Fibroblast of mammary gland (primary cell): ENCODE data around the gene KIF16B.

ENCODE experiments used
- DNase-seq: peaks from one replicate; pipeline ENCODE4 v3.0.0-alpha.2; 2010; ENCODE audit warnings: low read depth
- H3K4me3 ChIP-seq: 2 replicates; pipeline ENCODE4 v1.5.1; 2011; ENCODE audit warnings: low read depth, mild to moderate bottlenecking, low read length, moderate library complexity; ENCODE audit not compliant: control insufficient read depth
- TF ChIP-seq, protein P1 (sequence below): conservative IDR thresholded peaks from 2 replicates; pipeline ENCODE4 v1.5.1; 2011; ENCODE audit warnings: low read depth, low read length, inconsistent platforms; ENCODE audit not compliant: control insufficient read depth, insufficient read depth

Gene KIF16B

DNA sequence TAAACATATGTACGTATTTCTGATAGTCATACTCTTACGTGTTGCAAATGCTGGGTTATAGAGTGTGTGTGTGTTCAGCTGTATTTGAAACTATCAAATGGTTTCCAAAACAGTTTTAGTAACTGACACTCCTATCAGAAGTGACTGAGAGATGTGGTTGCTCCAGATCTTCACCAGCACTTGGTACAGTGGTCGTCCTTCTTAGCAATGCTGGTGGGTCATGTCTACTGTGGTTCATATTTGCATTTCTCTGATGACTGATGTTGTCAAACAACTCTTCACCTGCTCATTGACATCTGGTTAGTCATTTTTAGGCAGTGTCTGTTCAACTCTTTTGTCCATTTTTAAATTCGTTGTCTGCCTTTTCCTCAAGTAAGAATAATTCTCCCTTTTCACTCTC lies 259.3 kb downstream of the KIF16B start:
- DNase-seq, result no peak
- TF ChIP-seq, protein P1, sequence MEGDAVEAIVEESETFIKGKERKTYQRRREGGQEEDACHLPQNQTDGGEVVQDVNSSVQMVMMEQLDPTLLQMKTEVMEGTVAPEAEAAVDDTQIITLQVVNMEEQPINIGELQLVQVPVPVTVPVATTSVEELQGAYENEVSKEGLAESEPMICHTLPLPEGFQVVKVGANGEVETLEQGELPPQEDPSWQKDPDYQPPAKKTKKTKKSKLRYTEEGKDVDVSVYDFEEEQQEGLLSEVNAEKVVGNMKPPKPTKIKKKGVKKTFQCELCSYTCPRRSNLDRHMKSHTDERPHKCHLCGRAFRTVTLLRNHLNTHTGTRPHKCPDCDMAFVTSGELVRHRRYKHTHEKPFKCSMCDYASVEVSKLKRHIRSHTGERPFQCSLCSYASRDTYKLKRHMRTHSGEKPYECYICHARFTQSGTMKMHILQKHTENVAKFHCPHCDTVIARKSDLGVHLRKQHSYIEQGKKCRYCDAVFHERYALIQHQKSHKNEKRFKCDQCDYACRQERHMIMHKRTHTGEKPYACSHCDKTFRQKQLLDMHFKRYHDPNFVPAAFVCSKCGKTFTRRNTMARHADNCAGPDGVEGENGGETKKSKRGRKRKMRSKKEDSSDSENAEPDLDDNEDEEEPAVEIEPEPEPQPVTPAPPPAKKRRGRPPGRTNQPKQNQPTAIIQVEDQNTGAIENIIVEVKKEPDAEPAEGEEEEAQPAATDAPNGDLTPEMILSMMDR, result no peak
- H3K4me3 ChIP-seq, result no peak overlapping the region

DNA sequence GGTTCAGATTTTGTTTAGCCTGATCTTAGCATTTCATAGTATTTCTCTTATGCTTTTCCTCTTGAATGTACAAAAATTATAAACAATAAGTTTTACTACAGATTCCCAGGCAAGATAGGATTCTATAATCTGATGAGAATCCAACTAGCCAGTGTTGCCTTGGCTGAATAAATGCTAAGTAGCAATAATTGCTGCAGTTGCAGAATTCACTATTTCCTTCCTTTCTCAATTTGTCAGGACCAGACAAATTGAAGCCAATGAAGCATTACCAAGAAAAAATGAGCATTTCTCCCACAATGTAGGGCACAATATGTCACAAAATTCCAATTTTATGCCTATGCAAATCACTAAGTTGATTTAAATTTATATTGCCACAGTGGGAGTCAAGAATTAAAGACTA lies 260.2 kb downstream of the KIF16B start:
- H3K4me3 ChIP-seq, result no peak overlapping the region
- DNase-seq, result no peak
- TF ChIP-seq, protein P1, result no peak

DNA sequence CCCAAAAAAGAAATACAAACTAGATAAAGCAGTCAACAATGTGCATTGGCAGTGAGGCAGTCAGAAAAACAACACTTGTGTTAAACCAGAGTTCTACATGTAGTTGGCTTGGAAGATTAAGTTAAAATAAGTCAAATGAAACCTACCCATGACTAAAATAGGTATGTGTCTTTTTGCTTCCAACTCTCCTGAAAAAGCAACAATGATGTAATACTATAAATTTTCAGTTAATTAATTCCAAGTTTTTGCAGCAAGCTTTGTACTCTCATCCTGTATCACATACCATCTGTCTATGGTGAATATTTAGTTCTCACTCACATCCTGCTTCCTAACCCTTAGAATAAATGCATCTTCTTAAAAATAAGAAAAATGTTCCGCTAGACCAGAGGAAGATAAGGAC lies 261.5 kb downstream of the KIF16B start:
- TF ChIP-seq, protein P1, result no peak
- peak; percentile 24 for DNase-seq
- no peak overlapping the region for H3K4me3 ChIP-seq

DNA sequence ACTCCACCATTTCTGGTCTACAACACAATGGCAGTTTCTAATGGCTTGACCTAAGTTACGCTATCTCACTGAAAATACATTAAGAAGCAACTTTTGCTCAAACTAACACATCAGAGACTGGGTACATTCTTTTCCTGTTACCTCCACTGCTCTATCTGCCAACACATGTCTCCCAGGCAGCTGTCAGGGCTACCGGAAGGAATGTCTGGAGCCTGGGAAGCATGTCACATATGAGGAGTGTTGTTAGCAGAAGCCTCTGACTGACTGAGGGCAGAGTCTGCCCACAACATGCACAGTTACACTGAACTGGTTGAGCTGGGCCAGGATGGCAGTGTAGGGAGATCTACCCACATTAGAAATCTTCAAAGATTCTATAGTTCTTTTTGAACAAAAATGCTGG lies 264.5 kb downstream of the KIF16B start:
- H3K4me3 ChIP-seq, result no peak overlapping the region
- peak; percentile 23 for DNase-seq
- TF ChIP-seq, protein P1, result no peak

DNA sequence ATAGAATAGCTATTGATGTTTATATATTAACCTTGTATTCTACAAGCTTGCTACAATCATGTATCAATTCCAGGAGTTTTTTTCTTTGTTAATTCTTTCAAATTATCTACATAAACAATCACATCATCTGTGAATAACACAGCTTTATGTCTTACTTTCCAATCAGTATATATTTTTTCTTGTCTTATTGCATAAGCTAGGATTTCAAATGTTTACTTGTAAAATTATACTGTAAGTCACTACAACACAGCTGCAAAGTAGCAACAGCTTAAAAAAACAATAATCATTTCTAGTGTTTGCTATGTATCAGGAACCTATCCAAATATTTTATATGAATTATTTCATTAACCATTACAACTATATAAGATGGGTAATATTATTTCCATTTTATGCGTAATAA lies 270.4 kb downstream of the KIF16B start:
- H3K4me3 ChIP-seq, result no peak overlapping the region
- DNase-seq, result no peak
- TF ChIP-seq, protein P1, result no peak

DNA sequence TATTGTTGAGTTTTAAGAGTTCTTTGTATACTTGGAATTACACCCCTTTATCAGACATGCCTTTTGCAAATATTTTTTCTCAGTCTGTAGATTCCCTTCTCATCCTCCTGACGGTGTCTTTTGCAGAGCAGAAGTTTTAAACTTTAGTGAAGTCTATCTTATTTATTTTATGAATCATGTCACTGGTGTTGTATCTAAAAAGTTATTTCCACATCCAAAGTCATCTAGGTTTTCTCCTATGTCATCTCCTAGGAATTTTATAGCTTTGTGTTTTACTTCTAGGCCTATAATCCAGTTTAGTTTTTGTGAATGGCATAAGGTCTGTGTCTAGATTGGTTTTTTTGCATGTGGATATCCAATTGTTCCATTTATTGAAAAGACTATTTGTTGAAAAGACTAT lies 271.3 kb downstream of the KIF16B start:
- TF ChIP-seq, protein P1, result no peak
- DNase-seq, result peak; percentile 15

DNA sequence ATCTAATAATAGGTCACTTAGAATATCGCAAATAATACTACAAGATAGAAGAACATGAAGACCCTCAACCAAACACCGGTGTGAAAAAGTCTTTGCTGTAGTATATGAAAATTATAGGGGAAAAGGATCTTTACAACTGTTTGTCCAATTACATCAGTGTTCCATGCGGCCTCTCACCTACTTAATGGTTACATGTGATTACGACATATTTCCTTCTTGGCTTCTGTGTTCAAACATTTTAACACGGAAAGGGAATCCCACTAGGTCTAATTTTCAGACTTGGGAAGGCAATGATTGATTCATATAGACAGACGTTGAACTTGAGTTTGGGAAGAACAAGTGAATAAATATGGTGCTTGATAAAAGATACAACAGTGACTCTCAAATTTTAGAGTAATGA lies 273.4 kb downstream of the KIF16B start:
- TF ChIP-seq, protein P1, result no peak
- no peak overlapping the region for H3K4me3 ChIP-seq
- DNase-seq, result peak; percentile 42

More for the DNA sequence above, 271.3 kb downstream of the KIF16B start:
- H3K4me3 ChIP-seq, result no peak overlapping the region
